ENCODE results near the gene UBALD1.

Gene UBALD1

GRCh38 chr16:4603624-4604170 lies 11.0 kb downstream of the UBALD1 start:
- H3K9me3 ChIP-seq (ENCODE audit: insufficient read depth, low read length) = no peaks in the 10 kb centered on the region
- H3K9ac ChIP-seq (ENCODE audit: low read length) = no peak overlapping the region
- H3K4me2 ChIP-seq (ENCODE audit: low read depth, low read length, poor library complexity, severe bottlenecking) = no peak overlapping the region
- no peaks in the 10 kb centered on the region for H3K27me3 ChIP-seq (ENCODE audit: low read length)
- H3K79me2 ChIP-seq (ENCODE audit: insufficient read depth, low read length) = no peaks in the 10 kb centered on the region
- no peaks in the 10 kb centered on the region for H3K36me3 ChIP-seq (ENCODE audit: low read length)
- H2AFZ ChIP-seq (ENCODE audit: low read depth, low read length, severe bottlenecking) = no peak overlapping the region
- no peak overlapping the region for H3K27ac ChIP-seq (ENCODE audit: low read depth, low read length)
- no peaks in the 10 kb centered on the region for H3F3A ChIP-seq (ENCODE audit: insufficient read depth)
- TF ChIP-seq, protein P1, sequence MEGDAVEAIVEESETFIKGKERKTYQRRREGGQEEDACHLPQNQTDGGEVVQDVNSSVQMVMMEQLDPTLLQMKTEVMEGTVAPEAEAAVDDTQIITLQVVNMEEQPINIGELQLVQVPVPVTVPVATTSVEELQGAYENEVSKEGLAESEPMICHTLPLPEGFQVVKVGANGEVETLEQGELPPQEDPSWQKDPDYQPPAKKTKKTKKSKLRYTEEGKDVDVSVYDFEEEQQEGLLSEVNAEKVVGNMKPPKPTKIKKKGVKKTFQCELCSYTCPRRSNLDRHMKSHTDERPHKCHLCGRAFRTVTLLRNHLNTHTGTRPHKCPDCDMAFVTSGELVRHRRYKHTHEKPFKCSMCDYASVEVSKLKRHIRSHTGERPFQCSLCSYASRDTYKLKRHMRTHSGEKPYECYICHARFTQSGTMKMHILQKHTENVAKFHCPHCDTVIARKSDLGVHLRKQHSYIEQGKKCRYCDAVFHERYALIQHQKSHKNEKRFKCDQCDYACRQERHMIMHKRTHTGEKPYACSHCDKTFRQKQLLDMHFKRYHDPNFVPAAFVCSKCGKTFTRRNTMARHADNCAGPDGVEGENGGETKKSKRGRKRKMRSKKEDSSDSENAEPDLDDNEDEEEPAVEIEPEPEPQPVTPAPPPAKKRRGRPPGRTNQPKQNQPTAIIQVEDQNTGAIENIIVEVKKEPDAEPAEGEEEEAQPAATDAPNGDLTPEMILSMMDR (IDR thresholded peaks at IDR 0.05; ENCODE audit: insufficient read depth, low read length, poor library complexity, severe bottlenecking) = no peak
- no peak for TF ChIP-seq EZH2phosphoT487 (conservative IDR thresholded peaks at IDR 0.05; ENCODE audit: low read length)
- no peaks in the 10 kb centered on the region for H3K9me2 ChIP-seq (replicated peaks; ENCODE audit: insufficient read depth, low read length)
- no peaks in the 10 kb centered on the region for H4K20me1 ChIP-seq (ENCODE audit: low read depth, low read length)
- no peak overlapping the region for H3K4me3 ChIP-seq (ENCODE audit: insufficient read depth, low read length, poor library complexity, severe bottlenecking)

- Histone ChIP-seq H3K79me2 (ENCODE audit: insufficient read depth, low read length) (no peaks in the 10 kb centered on the region), H2AFZ (ENCODE audit: low read depth, low read length, severe bottlenecking) (no peak overlapping the region), H3K9me2 (replicated peaks; ENCODE audit: insufficient read depth, low read length) (no peaks in the 10 kb centered on the region), H3K27ac (ENCODE audit: low read depth, low read length) (no peak overlapping the region), H3K4me3 (ENCODE audit: insufficient read depth, low read length, poor library complexity, severe bottlenecking) (no peak overlapping the region), H3K4me2 (ENCODE audit: low read depth, low read length, poor library complexity, severe bottlenecking) (no peak overlapping the region), H3K9ac (ENCODE audit: low read length) (no peak overlapping the region), H3K27me3 (ENCODE audit: low read length) (no peaks in the 10 kb centered on the region), H3F3A (ENCODE audit: insufficient read depth) (no peaks in the 10 kb centered on the region), H3K9me3 (ENCODE audit: insufficient read depth, low read length) (no peaks in the 10 kb centered on the region), H3K36me3 (ENCODE audit: low read length) (no peaks in the 10 kb centered on the region), H4K20me1 (ENCODE audit: low read depth, low read length) (no peaks in the 10 kb centered on the region)
- TF ChIP-seq EZH2phosphoT487 (conservative IDR thresholded peaks at IDR 0.05; ENCODE audit: low read length) = no peak
- TF ChIP-seq, protein P1 (IDR thresholded peaks at IDR 0.05; ENCODE audit: insufficient read depth, low read length, poor library complexity, severe bottlenecking) = no peak
Measured at GRCh38 chr16:4602331-4602730, 12.4 kb downstream of the UBALD1 start.

- no peaks in the 10 kb centered on the region for H4K20me1 ChIP-seq (ENCODE audit: low read depth, low read length)
- no peaks in the 10 kb centered on the region for H3F3A ChIP-seq (ENCODE audit: insufficient read depth)
- no peak overlapping the region for H3K27ac ChIP-seq (ENCODE audit: low read depth, low read length)
- H3K79me2 ChIP-seq (ENCODE audit: insufficient read depth, low read length) = no peaks in the 10 kb centered on the region
- TF ChIP-seq EZH2phosphoT487 (conservative IDR thresholded peaks at IDR 0.05; ENCODE audit: low read length) = no peak
- TF ChIP-seq, protein P1 (IDR thresholded peaks at IDR 0.05; ENCODE audit: insufficient read depth, low read length, poor library complexity, severe bottlenecking) = no peak
- H3K4me3 ChIP-seq (ENCODE audit: insufficient read depth, low read length, poor library complexity, severe bottlenecking) = no peak overlapping the region
- H3K27me3 ChIP-seq (ENCODE audit: low read length) = no peaks in the 10 kb centered on the region
- no peaks in the 10 kb centered on the region for H3K9me2 ChIP-seq (replicated peaks; ENCODE audit: insufficient read depth, low read length)
- H3K4me2 ChIP-seq (ENCODE audit: low read depth, low read length, poor library complexity, severe bottlenecking) = no peak overlapping the region
- no peaks in the 10 kb centered on the region for H3K9me3 ChIP-seq (ENCODE audit: insufficient read depth, low read length)
- no peak overlapping the region for H2AFZ ChIP-seq (ENCODE audit: low read depth, low read length, severe bottlenecking)
- no peaks in the 10 kb centered on the region for H3K36me3 ChIP-seq (ENCODE audit: low read length)
- no peak overlapping the region for H3K9ac ChIP-seq (ENCODE audit: low read length)
Measured at GRCh38 chr16:4601864-4602186, 12.9 kb downstream of the UBALD1 start.

Data from SU-DHL-6 (cell line).